Measurements from ENCODE around the gene SREBF1. TPM values are rescaled to one million over a fixed set of nuclear protein-coding genes. Genes with fewer than 3 reads are reported as not detected.

The SREBF1 gene
- total RNA-seq, 1 donor from 2014 or later: 23.0 TPM

GRCh38 chr17:17767154-17767869 is 69.5 kb downstream of the SREBF1 start:
- peak overlapping the region; percentile 22 to 73 (median 33) for H3K9ac ChIP-seq (ENCODE audit: low read depth in 1 of 3, low read length in 3 of 3)
- H3K27ac ChIP-seq (ENCODE audit: low read depth, low read length): no peak overlapping the region
- H3K4me1 ChIP-seq (ENCODE audit: control insufficient read depth in 3 of 3, insufficient read depth in 3 of 3, low read length in 3 of 3): peaks cover 53 to 82% (median 72%) of the 10 kb centered on the region in 3 donors
- H3K4me3 ChIP-seq (ENCODE audit: low read length in 3 of 3): no peak overlapping the region
- peaks cover 0 to 4% (median 2%) of the 10 kb centered on the region in 3 donors for H3K36me3 ChIP-seq (ENCODE audit: control insufficient read depth in 3 of 3, insufficient read depth in 3 of 3, low read length in 3 of 3)
- H3K9me3 ChIP-seq (ENCODE audit: control insufficient read depth in 3 of 3, low read length in 3 of 3): no peaks in the 10 kb centered on the region
- H3K27me3 ChIP-seq (ENCODE audit: control insufficient read depth in 3 of 3, insufficient read depth in 3 of 3, low read length in 3 of 3): no peaks in the 10 kb centered on the region

GRCh38 chr17:17766744-17767120 is 70.1 kb downstream of the SREBF1 start:
- Histone ChIP-seq H3K36me3 (ENCODE audit: control insufficient read depth in 3 of 3, insufficient read depth in 3 of 3, low read length in 3 of 3) (peaks cover 0 to 4% (median 2%) of the 10 kb centered on the region in 3 donors), H3K9ac (ENCODE audit: low read depth in 1 of 3, low read length in 3 of 3) (peak overlapping the region in 1 of 3 donors; percentile 25), H3K4me3 (ENCODE audit: low read length in 3 of 3) (no peak overlapping the region), H3K27me3 (ENCODE audit: control insufficient read depth in 3 of 3, insufficient read depth in 3 of 3, low read length in 3 of 3) (no peaks in the 10 kb centered on the region), H3K9me3 (ENCODE audit: control insufficient read depth in 3 of 3, low read length in 3 of 3) (no peaks in the 10 kb centered on the region), H3K27ac (ENCODE audit: low read depth, low read length) (no peak overlapping the region), H3K4me1 (ENCODE audit: control insufficient read depth in 3 of 3, insufficient read depth in 3 of 3, low read length in 3 of 3) (peaks cover 53 to 76% (median 67%) of the 10 kb centered on the region in 3 donors)

GRCh38 chr17:17766077-17766743 is 70.6 kb downstream of the SREBF1 start:
- Histone ChIP-seq H3K4me1 (ENCODE audit: control insufficient read depth in 3 of 3, insufficient read depth in 3 of 3, low read length in 3 of 3) (peaks cover 53 to 75% (median 66%) of the 10 kb centered on the region in 3 donors), H3K9me3 (ENCODE audit: control insufficient read depth in 3 of 3, low read length in 3 of 3) (no peaks in the 10 kb centered on the region), H3K9ac (ENCODE audit: low read depth in 1 of 3, low read length in 3 of 3) (peak overlapping the region in 1 of 3 donors; percentile 25), H3K4me3 (ENCODE audit: low read length in 3 of 3) (no peak overlapping the region), H3K36me3 (ENCODE audit: control insufficient read depth in 3 of 3, insufficient read depth in 3 of 3, low read length in 3 of 3) (peaks cover 0 to 4% (median 2%) of the 10 kb centered on the region in 3 donors), H3K27me3 (ENCODE audit: control insufficient read depth in 3 of 3, insufficient read depth in 3 of 3, low read length in 3 of 3) (no peaks in the 10 kb centered on the region), H3K27ac (ENCODE audit: low read depth, low read length) (no peak overlapping the region)

- H3K27ac ChIP-seq (ENCODE audit: low read depth, low read length): no peak overlapping the region
- H3K4me3 ChIP-seq (ENCODE audit: low read length in 3 of 3): no peak overlapping the region
- H3K36me3 ChIP-seq (ENCODE audit: control insufficient read depth in 3 of 3, insufficient read depth in 3 of 3, low read length in 3 of 3): peaks cover 0 to 4% (median 2%) of the 10 kb centered on the region in 3 donors
- H3K27me3 ChIP-seq (ENCODE audit: control insufficient read depth in 3 of 3, insufficient read depth in 3 of 3, low read length in 3 of 3): no peaks in the 10 kb centered on the region
- H3K9ac ChIP-seq (ENCODE audit: low read depth in 1 of 3, low read length in 3 of 3): no peak overlapping the region
- peaks cover 46 to 69% (median 62%) of the 10 kb centered on the region in 3 donors for H3K4me1 ChIP-seq (ENCODE audit: control insufficient read depth in 3 of 3, insufficient read depth in 3 of 3, low read length in 3 of 3)
- H3K9me3 ChIP-seq (ENCODE audit: control insufficient read depth in 3 of 3, low read length in 3 of 3): no peaks in the 10 kb centered on the region
Observed at GRCh38 chr17:17765359-17766076, 71.3 kb downstream of the SREBF1 start.

GRCh38 chr17:17763734-17764133 is 73.1 kb downstream of the SREBF1 start:
- Histone ChIP-seq H3K9ac (ENCODE audit: low read depth in 1 of 3, low read length in 3 of 3) (no peak overlapping the region), H3K9me3 (ENCODE audit: control insufficient read depth in 3 of 3, low read length in 3 of 3) (no peaks in the 10 kb centered on the region), H3K4me3 (ENCODE audit: low read length in 3 of 3) (no peak overlapping the region), H3K27ac (ENCODE audit: low read depth, low read length) (no peak overlapping the region), H3K4me1 (ENCODE audit: control insufficient read depth in 3 of 3, insufficient read depth in 3 of 3, low read length in 3 of 3) (peaks cover 34 to 62% (median 54%) of the 10 kb centered on the region in 3 donors), H3K36me3 (ENCODE audit: control insufficient read depth in 3 of 3, insufficient read depth in 3 of 3, low read length in 3 of 3) (peaks cover 0 to 4% (median 2%) of the 10 kb centered on the region in 3 donors), H3K27me3 (ENCODE audit: control insufficient read depth in 3 of 3, insufficient read depth in 3 of 3, low read length in 3 of 3) (no peaks in the 10 kb centered on the region)

GRCh38 chr17:17763136-17763535 is 73.7 kb downstream of the SREBF1 start:
- no peak overlapping the region for H3K27ac ChIP-seq (ENCODE audit: low read depth, low read length)
- H3K4me1 ChIP-seq (ENCODE audit: control insufficient read depth in 3 of 3, insufficient read depth in 3 of 3, low read length in 3 of 3): peaks cover 28 to 56% (median 48%) of the 10 kb centered on the region in 3 donors
- H3K9ac ChIP-seq (ENCODE audit: low read depth in 1 of 3, low read length in 3 of 3): peak overlapping the region in 1 of 3 donors; percentile 33
- peaks cover 0 to 4% (median 2%) of the 10 kb centered on the region in 3 donors for H3K36me3 ChIP-seq (ENCODE audit: control insufficient read depth in 3 of 3, insufficient read depth in 3 of 3, low read length in 3 of 3)
- H3K4me3 ChIP-seq (ENCODE audit: low read length in 3 of 3): no peak overlapping the region
- H3K27me3 ChIP-seq (ENCODE audit: control insufficient read depth in 3 of 3, insufficient read depth in 3 of 3, low read length in 3 of 3): no peaks in the 10 kb centered on the region
- no peaks in the 10 kb centered on the region for H3K9me3 ChIP-seq (ENCODE audit: control insufficient read depth in 3 of 3, low read length in 3 of 3)

GRCh38 chr17:17762744-17763105 is 74.1 kb downstream of the SREBF1 start:
- peaks cover 0 to 4% (median 2%) of the 10 kb centered on the region in 3 donors for H3K36me3 ChIP-seq (ENCODE audit: control insufficient read depth in 3 of 3, insufficient read depth in 3 of 3, low read length in 3 of 3)
- no peak overlapping the region for H3K27ac ChIP-seq (ENCODE audit: low read depth, low read length)
- H3K4me3 ChIP-seq (ENCODE audit: low read length in 3 of 3): no peak overlapping the region
- no peak overlapping the region for H3K9ac ChIP-seq (ENCODE audit: low read depth in 1 of 3, low read length in 3 of 3)
- H3K9me3 ChIP-seq (ENCODE audit: control insufficient read depth in 3 of 3, low read length in 3 of 3): no peaks in the 10 kb centered on the region
- no peaks in the 10 kb centered on the region for H3K27me3 ChIP-seq (ENCODE audit: control insufficient read depth in 3 of 3, insufficient read depth in 3 of 3, low read length in 3 of 3)
- H3K4me1 ChIP-seq (ENCODE audit: control insufficient read depth in 3 of 3, insufficient read depth in 3 of 3, low read length in 3 of 3): peaks cover 24 to 52% (median 44%) of the 10 kb centered on the region in 3 donors

Small RNA genes lying within 50 kb of the gene (small RNA-seq; reads per million reads assigned to genes)
- gene MIR33B (4.4 reads per million, percentile 89 among the genes with 10 or more reads in this experiment), gene MIR6777 (0.12 reads per million)

Other genes starting within 250 kb of the SREBF1 start
- 32.4 TPM for gene PEMT, start 245.3 kb downstream of the SREBF1 start, total RNA-seq
- 3.1 TPM for gene RAI1, start 155.5 kb downstream of the SREBF1 start, total RNA-seq
- 14.1 TPM for gene TOM1L2, start 135.4 kb upstream of the SREBF1 start, total RNA-seq
- gene DRC3, start 135.9 kb upstream of the SREBF1 start, total RNA-seq: 1.0 TPM
- 19.3 TPM for gene ATPAF2, start 202.2 kb upstream of the SREBF1 start, total RNA-seq
- gene GID4, start 202.4 kb upstream of the SREBF1 start, total RNA-seq: 5.2 TPM